Right atrium auricular region (tissue), 2 donors: Measurements from ENCODE around the gene FAM163B. TPM values are rescaled to one million over a fixed set of nuclear protein-coding genes. Genes with fewer than 3 reads are reported as not detected.

Experiments
- DNase-seq: peaks from one replicate; pipeline ENCODE4 v3.0.0-alpha.2; 2019; ENCODE audit warnings: low spot score
- H3K27ac ChIP-seq, 2 donors: fragments of 200-600 bp; sonication (generic); 1 replicate in 1 of 2; 2 replicates in 1 of 2; pipeline ENCODE4 v1.5.1; 2016 to 2019
- H3K27me3 ChIP-seq, 2 donors: fragments of 200-600 bp; sonication (generic); one replicate each; pipeline versions ENCODE4 v1.5.1 to v1.6.0; 2017 to 2019
- H3K36me3 ChIP-seq: fragments of 200-600 bp; sonication (generic); one replicate; pipeline ENCODE4 v1.5.1; 2016
- H3K4me1 ChIP-seq, 2 donors: fragments of 200-600 bp; sonication (generic); one replicate each; pipeline versions ENCODE4 v1.5.1 to v1.6.0; 2017 to 2019
- H3K4me3 ChIP-seq, 2 donors: fragments of 200-600 bp; sonication (generic); 1 replicate in 1 of 2; 2 replicates in 1 of 2; pipeline ENCODE4 v1.5.1; 2017 to 2019; ENCODE audit warnings: mild to moderate bottlenecking in 1 of 2, moderate library complexity in 1 of 2
- H3K9me3 ChIP-seq, 2 donors: fragments of 200-600 bp; sonication (generic); one replicate each; pipeline ENCODE4 v1.5.1; 2019
- CTCF ChIP-seq, 2 donors: fragments of 200-600 bp; sonication (generic); IDR thresholded peaks; one replicate each; pipeline ENCODE4 v1.5.1; 2019; ENCODE audit warnings: antibody characterized with exemption in 2 of 2
- total RNA-seq, 2 donors: library from RNA; depleted of rRNA; stranded (reverse); fragments of >200 nt; gene quantifications; one replicate each; pipeline ENCODE4 v1.1.0, GENCODE V29; 2016

Gene FAM163B
- total RNA-seq, 2 donors from 2014 or later, result 1.7 TPM; not detected in 1

DNA sequence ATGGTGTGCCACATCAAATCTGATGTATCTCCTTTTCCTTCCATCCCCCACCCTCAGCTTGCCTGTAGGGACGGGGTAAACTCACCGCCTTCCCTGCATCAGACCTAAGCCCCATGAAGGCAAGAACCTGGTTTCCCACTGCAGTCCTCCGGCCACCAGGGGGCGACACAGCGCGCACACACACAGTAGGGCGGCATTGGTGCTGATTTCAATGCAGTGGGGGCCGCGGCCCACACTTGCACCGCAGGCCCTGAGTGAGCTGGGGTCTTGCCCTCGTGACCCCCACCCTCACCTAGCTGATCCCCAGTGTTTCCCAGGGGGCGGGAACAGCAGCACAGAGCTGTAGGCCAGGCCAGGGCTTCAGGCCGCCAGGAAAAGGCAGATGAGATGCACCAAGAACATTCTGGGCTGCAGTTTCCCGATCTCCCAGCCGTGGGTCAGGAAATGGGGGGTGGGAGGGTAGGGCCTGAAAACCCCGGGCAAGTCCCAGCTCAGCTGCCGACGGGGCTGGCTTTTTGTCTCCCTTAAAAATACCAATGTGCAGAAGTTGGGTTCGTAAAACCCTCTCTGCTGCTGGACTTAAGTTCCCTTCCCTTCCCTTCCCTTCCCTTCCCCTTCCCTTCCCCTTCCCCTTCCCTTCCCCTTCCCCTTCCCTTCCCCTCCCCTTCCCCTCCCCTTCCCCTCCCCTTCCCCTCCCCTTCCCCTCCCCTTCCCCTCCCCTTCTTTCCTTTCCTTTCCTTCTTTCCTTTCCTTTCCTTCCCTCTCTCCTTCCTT, 19.5 kb downstream of the FAM163B start:
- DNase-seq, result no peak
- H3K27me3 ChIP-seq, result peaks cover 0 to 8% of the 10 kb centered on the region in 2 donors
- H3K4me3 ChIP-seq, result no peak overlapping the region

DNA sequence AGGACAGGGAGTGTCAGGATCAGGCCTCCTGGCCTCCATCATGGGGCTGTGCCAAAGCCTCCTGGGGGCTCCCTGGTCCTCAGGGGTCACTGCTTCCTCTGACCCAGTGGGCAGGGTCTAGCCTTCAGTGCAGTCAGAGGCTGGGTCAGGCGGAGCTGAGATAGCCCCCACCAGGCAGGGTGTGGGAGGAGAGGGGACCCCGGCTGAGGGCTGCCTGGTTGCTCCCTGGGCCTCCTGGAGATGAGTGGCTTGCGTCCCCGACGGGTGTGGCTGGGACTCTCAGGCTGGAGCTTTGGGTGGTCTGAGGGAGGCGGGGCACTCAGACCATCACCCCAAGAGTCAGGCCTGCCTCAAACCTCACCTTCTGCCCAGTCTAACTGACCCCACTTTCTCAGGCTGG, 21.7 kb downstream of the FAM163B start:
- no peaks in the 10 kb centered on the region for H3K36me3 ChIP-seq
- H3K27me3 ChIP-seq, result peaks cover 0 to 8% of the 10 kb centered on the region in 2 donors
- TF ChIP-seq CTCF (IDR thresholded peaks at IDR 0.05), result no peak
- no peaks in the 10 kb centered on the region for H3K9me3 ChIP-seq
- no peak overlapping the region for H3K27ac ChIP-seq
- no peak overlapping the region for H3K4me3 ChIP-seq
- peaks cover 0 to 31% of the 10 kb centered on the region in 2 donors for H3K4me1 ChIP-seq
- DNase-seq, result no peak

More for the DNA sequence above, 19.5 kb downstream of the FAM163B start:
- peak in 1 of 2 donors; percentile 51 for TF ChIP-seq CTCF (IDR thresholded peaks at IDR 0.05)
- Histone ChIP-seq H3K9me3 (no peaks in the 10 kb centered on the region), H3K36me3 (no peaks in the 10 kb centered on the region), H3K27ac (no peak overlapping the region), H3K4me1 (peaks cover 0 to 9% of the 10 kb centered on the region in 2 donors)

DNA sequence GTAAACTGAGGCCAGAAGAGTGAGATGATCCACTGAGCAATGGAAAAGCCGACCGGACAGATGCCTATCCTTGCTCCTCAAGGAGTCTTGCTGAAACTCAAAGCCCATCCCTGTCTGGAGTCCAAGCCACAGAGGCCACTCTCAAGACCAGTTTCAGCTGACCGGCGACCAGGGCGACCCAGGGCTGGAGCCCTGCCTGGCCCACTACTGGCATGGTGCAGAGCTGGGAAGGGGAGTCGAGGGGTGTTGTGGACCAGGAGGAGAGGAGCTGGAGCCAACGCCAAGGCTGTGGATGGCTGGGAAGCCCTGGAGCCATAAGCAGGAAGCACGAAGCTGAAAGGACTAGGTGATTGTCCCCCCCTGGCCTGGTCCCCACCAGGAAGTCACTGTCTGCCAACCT, 22.1 kb downstream of the FAM163B start:
- no peak for DNase-seq
- Histone ChIP-seq H3K27ac (no peak overlapping the region), H3K4me3 (no peak overlapping the region), H3K4me1 (peaks cover 0 to 35% of the 10 kb centered on the region in 2 donors), H3K9me3 (no peaks in the 10 kb centered on the region), H3K27me3 (peaks cover 0 to 8% of the 10 kb centered on the region in 2 donors), H3K36me3 (no peaks in the 10 kb centered on the region)
- no peak for TF ChIP-seq CTCF (IDR thresholded peaks at IDR 0.05)

- H3K9me3 ChIP-seq, result no peaks in the 10 kb centered on the region
- H3K27ac ChIP-seq, result no peak overlapping the region
- no peaks in the 10 kb centered on the region for H3K36me3 ChIP-seq
- peaks cover 0 to 46% of the 10 kb centered on the region in 2 donors for H3K4me1 ChIP-seq
- peaks cover 0 to 8% of the 10 kb centered on the region in 2 donors for H3K27me3 ChIP-seq
- no peak for DNase-seq
- no peak for TF ChIP-seq CTCF (IDR thresholded peaks at IDR 0.05)
- no peak overlapping the region for H3K4me3 ChIP-seq
Measured at GRCh38 chr9:133585481-133586351, 23.5 kb downstream of the FAM163B start.

- Histone ChIP-seq H3K4me3 (no peak overlapping the region), H3K9me3 (no peaks in the 10 kb centered on the region), H3K27me3 (peaks cover 0 to 8% of the 10 kb centered on the region in 2 donors), H3K27ac (peak overlapping the region; percentile 47 to 76), H3K36me3 (no peaks in the 10 kb centered on the region), H3K4me1 (peaks cover 0 to 46% of the 10 kb centered on the region in 2 donors)
- no peak for TF ChIP-seq CTCF (IDR thresholded peaks at IDR 0.05)
- no peak for DNase-seq
Measured at GRCh38 chr9:133584559-133585476, 24.4 kb downstream of the FAM163B start.
